ENCODE measurements around the gene MYH6.
"Not testable (repeated sequence)": the region's sequence is repeated elsewhere in the genome, so short reads cannot be mapped to it uniquely, and the experiment has no call there.

The MYH6 gene

DNA sequence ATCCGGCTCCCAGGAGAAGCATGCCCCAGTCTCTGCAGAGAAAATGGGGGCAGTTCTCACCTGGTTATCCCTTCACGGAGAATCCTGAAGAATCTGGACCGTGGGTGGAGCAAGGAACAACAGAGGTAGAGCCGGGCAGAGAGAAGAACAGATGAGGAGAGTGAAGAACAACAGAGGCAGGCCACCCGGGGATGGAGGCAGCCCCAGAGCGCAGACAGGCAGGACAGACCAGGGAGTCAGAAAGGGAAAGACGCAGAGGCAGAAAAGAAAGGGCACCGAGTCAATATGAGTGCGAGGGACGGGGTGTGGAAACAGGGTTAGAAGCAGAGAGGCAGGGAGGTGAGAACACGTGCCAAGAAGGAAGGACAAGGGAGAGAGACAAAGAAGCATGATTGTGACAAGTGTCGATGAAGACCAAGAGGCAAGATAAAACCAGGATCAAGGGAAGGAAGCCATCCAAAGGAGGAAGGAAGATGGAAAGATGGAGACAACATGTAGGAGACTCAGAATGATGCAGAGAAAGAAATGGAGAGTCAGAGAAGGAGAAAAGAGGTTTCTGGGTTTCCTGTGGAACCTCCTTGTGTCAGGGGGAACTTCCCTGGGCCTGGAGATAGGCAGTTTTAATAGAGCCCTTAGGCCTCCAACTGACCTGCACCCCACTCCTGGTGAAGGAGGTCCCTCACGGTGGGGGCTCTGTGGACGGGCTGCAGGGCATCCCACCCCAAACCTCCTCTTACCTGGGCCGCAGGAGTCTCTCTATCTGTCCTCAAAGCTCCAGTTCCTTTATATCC lies at the start of gene MYH6:
MYH6 (minus strand) TSS at position 758 of the 791 bp plus-strand sequence. CDS start 1,050 bp downstream, outside the sequence.
- peaks cover 1% of the 10 kb centered on the region for H3K27me3 Mint-ChIP-seq
- H3K36me3 Mint-ChIP-seq, result no peaks in the 10 kb centered on the region
- H3K9me3 Mint-ChIP-seq (ENCODE audit: low read depth), result no peaks in the 10 kb centered on the region
- no peak within 1 kb of the TSS for H3K4me3 Mint-ChIP-seq
- no peaks in the 10 kb centered on the region for H3K4me1 Mint-ChIP-seq (ENCODE audit: low read depth)
- H3K27ac Mint-ChIP-seq, result no peak within 1 kb of the TSS

DNA sequence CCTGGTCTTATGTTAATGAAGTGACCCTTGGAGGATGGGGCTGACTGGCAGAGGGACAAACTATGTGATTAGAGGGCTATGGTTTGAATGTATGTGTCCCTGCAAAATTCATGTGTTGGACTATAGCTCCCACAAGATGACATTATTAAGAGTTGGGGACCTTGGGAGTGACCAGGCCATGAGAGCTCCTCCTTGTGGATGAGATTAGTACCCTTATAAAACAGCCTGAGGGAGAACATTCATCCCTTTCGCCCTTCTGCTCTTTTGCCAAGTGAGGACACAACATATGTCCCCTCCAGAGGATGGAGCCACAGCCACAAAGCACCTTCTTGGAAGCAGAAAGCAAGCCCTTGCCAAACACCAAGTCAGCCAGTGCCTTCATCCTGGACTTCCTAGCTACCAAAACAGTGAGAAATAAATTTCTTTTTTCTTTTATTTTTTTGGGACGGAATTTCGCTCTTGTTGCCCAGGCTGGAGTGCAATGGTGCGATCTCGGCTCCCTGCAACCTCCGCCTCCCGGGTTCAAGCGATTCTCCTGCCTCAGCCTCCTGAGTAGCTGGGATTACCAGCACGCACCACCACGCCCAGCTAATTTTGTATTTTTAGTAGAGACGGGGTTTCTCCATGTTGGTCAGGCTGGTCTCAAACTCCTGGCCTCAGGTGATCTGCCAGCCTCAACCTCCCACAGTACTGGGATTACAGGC lies 49.0 kb upstream of the MYH6 start:
- H3K4me1 Mint-ChIP-seq (ENCODE audit: low read depth); H3K36me3 Mint-ChIP-seq; H3K27ac Mint-ChIP-seq; H3K4me3 Mint-ChIP-seq; H3K9me3 Mint-ChIP-seq (ENCODE audit: low read depth): not testable (repeated sequence)
- H3K27me3 Mint-ChIP-seq, result peaks cover 24% of the 10 kb centered on the region

- H3K27ac Mint-ChIP-seq, result no peak overlapping the region
- no peak overlapping the region for H3K4me3 Mint-ChIP-seq
- no peaks in the 10 kb centered on the region for H3K4me1 Mint-ChIP-seq (ENCODE audit: low read depth)
- peaks cover 29% of the 10 kb centered on the region for H3K27me3 Mint-ChIP-seq
- H3K36me3 Mint-ChIP-seq, result no peaks in the 10 kb centered on the region
- H3K9me3 Mint-ChIP-seq (ENCODE audit: low read depth), result no peaks in the 10 kb centered on the region
These were observed 46.4 kb upstream of the MYH6 start for GRCh38 chr14:23454445-23454856.

GRCh38 chr14:23452237-23452636 lies 44.2 kb upstream of the MYH6 start:
- Mint-ChIP-seq H3K4me3 (no peak overlapping the region), H3K36me3 (no peaks in the 10 kb centered on the region), H3K9me3 (ENCODE audit: low read depth) (no peaks in the 10 kb centered on the region), H3K4me1 (ENCODE audit: low read depth) (no peaks in the 10 kb centered on the region), H3K27me3 (peaks cover 25% of the 10 kb centered on the region), H3K27ac (no peak overlapping the region)

- no peak overlapping the region for H3K27ac Mint-ChIP-seq
- H3K27me3 Mint-ChIP-seq, result peaks cover 21% of the 10 kb centered on the region
- H3K36me3 Mint-ChIP-seq, result no peaks in the 10 kb centered on the region
- H3K4me3 Mint-ChIP-seq, result no peak overlapping the region
- H3K9me3 Mint-ChIP-seq (ENCODE audit: low read depth), result no peaks in the 10 kb centered on the region
- no peaks in the 10 kb centered on the region for H3K4me1 Mint-ChIP-seq (ENCODE audit: low read depth)
These were observed 42.3 kb upstream of the MYH6 start for GRCh38 chr14:23450379-23450778.

DNA sequence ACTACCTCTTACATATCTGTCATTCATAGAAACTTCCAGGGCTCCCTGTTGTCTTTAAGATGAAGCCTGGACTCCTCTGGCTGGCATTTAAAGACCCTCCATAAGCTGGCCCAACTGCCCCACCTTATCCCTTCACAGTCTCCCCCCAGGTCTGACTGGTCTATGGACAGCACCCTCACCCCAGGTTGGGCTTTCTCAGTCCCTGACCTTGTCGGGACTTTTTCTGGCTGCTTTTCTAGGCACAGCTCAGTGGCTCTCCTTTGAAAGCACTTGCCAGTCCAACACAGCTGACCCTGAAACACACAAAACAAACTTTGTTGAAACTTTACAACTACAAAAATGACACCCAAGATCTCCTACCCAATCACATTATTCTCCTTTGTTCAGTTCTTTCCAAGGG lies 41.2 kb upstream of the MYH6 start:
- Mint-ChIP-seq H3K4me3 (no peak overlapping the region), H3K27me3 (peaks cover 17% of the 10 kb centered on the region), H3K27ac (no peak overlapping the region), H3K4me1 (ENCODE audit: low read depth) (no peaks in the 10 kb centered on the region), H3K9me3 (ENCODE audit: low read depth) (no peaks in the 10 kb centered on the region), H3K36me3 (no peaks in the 10 kb centered on the region)

GRCh38 chr14:23447361-23448350 lies 39.6 kb upstream of the MYH6 start:
- Mint-ChIP-seq H3K36me3 (no peaks in the 10 kb centered on the region), H3K9me3 (ENCODE audit: low read depth) (no peaks in the 10 kb centered on the region), H3K4me1 (ENCODE audit: low read depth) (no peaks in the 10 kb centered on the region), H3K27ac (peak overlapping the region; percentile 4), H3K4me3 (no peak overlapping the region), H3K27me3 (peaks cover 7% of the 10 kb centered on the region)

- H3K36me3 Mint-ChIP-seq, result no peaks in the 10 kb centered on the region
- H3K9me3 Mint-ChIP-seq (ENCODE audit: low read depth), result no peaks in the 10 kb centered on the region
- H3K4me3 Mint-ChIP-seq, result no peak overlapping the region
- H3K27me3 Mint-ChIP-seq, result peaks cover 7% of the 10 kb centered on the region
- no peak overlapping the region for H3K27ac Mint-ChIP-seq
- no peaks in the 10 kb centered on the region for H3K4me1 Mint-ChIP-seq (ENCODE audit: low read depth)
These were observed 38.3 kb upstream of the MYH6 start for GRCh38 chr14:23446291-23446851.

DNA sequence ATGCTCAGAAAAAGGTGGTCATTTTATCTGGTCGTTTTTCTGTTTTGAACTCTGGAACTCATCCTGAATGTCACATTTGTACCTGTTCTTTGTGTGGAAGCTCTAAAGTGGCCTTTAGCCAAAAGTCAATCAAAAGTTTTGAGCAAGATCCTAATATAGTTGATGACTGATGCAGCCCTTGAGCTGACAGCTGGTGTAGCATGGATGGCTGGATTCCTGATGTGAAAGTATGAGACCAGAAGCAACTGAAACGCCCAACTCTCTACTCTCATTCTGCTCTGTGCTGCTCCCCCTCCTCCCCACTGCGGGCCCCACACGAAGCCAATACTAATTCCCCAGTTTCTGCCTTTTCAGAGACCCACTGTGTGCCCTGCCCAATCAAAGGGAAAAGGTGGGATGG lies 37.7 kb upstream of the MYH6 start:
- Mint-ChIP-seq H3K36me3 (no peaks in the 10 kb centered on the region), H3K27ac (no peak overlapping the region), H3K4me1 (ENCODE audit: low read depth) (no peaks in the 10 kb centered on the region), H3K9me3 (ENCODE audit: low read depth) (no peaks in the 10 kb centered on the region), H3K4me3 (no peak overlapping the region), H3K27me3 (peaks cover 3% of the 10 kb centered on the region)

- H3K4me1 Mint-ChIP-seq (ENCODE audit: low read depth), result no peaks in the 10 kb centered on the region
- H3K27me3 Mint-ChIP-seq, result peaks cover 3% of the 10 kb centered on the region
- no peaks in the 10 kb centered on the region for H3K36me3 Mint-ChIP-seq
- H3K9me3 Mint-ChIP-seq (ENCODE audit: low read depth), result no peaks in the 10 kb centered on the region
- H3K27ac Mint-ChIP-seq, result no peak overlapping the region
- no peak overlapping the region for H3K4me3 Mint-ChIP-seq
These were observed 36.2 kb upstream of the MYH6 start for GRCh38 chr14:23444314-23444713.

DNA sequence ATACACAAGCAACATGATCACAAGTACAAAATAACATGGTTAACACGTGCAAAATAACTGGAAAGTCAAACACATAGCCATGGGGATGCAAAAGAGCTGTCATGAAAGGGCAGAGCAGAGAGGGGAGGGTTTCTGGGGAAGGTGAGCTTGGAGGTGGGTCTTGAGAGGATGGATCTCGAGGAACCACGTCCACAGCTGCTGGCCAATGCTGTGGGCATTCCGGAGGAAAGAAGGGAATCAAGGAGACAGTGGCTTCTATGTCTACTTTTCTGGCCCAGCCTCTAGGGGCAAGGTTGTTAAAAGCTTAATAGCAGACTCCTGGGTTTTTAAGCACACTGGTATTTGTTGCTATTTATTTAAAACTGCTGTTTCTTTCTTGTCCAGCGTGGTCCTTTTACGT lies 35.8 kb upstream of the MYH6 start:
- no peaks in the 10 kb centered on the region for H3K9me3 Mint-ChIP-seq (ENCODE audit: low read depth)
- H3K36me3 Mint-ChIP-seq, result no peaks in the 10 kb centered on the region

DNA sequence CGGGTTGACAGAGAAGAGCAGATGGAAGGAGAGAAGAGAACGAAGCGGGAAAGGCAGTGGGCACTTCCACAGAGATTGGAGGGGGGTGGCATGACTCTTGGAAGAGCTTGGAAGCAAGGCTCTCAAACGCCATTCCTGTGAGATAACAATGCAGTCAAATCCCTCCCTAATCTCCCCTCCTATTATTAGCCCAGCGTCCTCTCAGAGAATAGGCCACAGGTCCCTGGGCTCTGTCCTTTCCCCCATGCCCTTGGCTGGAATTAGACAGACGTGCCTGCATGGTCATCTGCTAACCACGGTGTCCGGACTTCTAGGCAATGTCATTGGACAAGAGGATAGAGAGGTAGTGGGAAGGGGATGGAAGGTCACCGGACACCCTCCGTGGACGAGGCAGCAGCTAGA lies 35.3 kb upstream of the MYH6 start:
- H3K27me3 Mint-ChIP-seq, result peaks cover 3% of the 10 kb centered on the region
- no peaks in the 10 kb centered on the region for H3K9me3 Mint-ChIP-seq (ENCODE audit: low read depth)
- H3K4me1 Mint-ChIP-seq (ENCODE audit: low read depth), result no peaks in the 10 kb centered on the region
- no peaks in the 10 kb centered on the region for H3K36me3 Mint-ChIP-seq
- no peak overlapping the region for H3K4me3 Mint-ChIP-seq
- no peak overlapping the region for H3K27ac Mint-ChIP-seq

More for the DNA sequence above, 35.8 kb upstream of the MYH6 start:
- Mint-ChIP-seq H3K27me3 (peaks cover 3% of the 10 kb centered on the region), H3K4me1 (ENCODE audit: low read depth) (no peaks in the 10 kb centered on the region), H3K4me3 (no peak overlapping the region), H3K27ac (no peak overlapping the region)

DNA sequence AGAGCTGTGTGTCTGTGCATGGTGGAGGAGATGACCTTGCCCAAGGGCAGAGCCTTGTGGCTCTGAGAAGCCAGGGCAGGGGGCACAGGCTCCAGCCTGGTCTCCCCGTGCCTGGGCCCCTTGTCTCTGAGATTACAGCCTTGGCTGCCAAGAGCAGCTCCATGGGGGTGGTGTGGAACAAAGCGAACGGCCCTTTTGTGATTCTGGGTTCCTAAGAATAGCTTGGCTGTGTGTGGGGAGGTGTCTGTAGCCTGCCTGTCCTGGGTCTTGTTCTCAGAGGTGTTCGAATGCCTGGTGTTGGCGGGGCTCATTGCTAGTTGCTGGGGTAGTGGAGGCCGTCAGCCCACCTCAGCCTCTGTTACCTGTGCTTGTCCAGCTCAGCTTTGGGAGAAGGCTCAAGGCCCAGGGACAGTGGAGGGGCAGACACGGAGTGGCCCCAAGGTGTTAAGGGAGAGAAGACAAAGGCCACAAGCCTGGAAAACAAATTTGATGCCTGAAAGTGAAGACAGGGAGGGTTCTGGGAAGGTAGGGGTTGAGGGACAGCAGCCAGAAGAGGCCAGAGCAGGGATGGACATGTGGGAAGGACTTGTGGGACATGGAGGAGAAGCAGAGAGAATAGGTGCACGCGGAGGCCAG lies 34.8 kb upstream of the MYH6 start:
- H3K27ac Mint-ChIP-seq, result no peak overlapping the region
- no peaks in the 10 kb centered on the region for H3K36me3 Mint-ChIP-seq
- no peak overlapping the region for H3K4me3 Mint-ChIP-seq
- no peaks in the 10 kb centered on the region for H3K4me1 Mint-ChIP-seq (ENCODE audit: low read depth)
- H3K27me3 Mint-ChIP-seq, result peaks cover 3% of the 10 kb centered on the region
- H3K9me3 Mint-ChIP-seq (ENCODE audit: low read depth), result no peaks in the 10 kb centered on the region

DNA sequence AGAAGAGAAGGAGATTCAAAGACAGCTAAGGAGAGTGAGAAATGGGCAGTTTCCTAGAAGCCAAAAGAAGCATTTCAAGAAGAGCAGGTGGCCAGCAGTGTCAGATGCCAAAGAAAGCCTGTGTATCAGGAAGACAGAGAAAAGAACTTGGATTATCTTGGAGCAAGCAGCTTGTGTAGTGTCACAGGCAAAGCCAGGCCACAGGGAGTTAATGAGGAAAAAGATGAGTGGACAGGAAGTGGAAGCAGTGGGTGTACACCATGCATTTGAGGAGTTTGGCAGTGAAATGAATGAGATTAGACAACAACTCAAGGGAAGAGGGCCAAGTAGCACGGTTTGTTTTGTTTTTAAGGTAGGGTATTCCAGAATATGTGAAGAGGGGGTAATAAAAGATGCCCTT lies 33.0 kb upstream of the MYH6 start:
- no peaks in the 10 kb centered on the region for H3K4me1 Mint-ChIP-seq (ENCODE audit: low read depth)
- H3K9me3 Mint-ChIP-seq (ENCODE audit: low read depth), result no peaks in the 10 kb centered on the region
- peaks cover 3% of the 10 kb centered on the region for H3K27me3 Mint-ChIP-seq
- no peak overlapping the region for H3K4me3 Mint-ChIP-seq
- no peaks in the 10 kb centered on the region for H3K36me3 Mint-ChIP-seq
- no peak overlapping the region for H3K27ac Mint-ChIP-seq
